Karpas-422 (cell line): ENCODE data around the gene PCSK4. TPM values are rescaled to one million over a fixed set of nuclear protein-coding genes. Genes with fewer than 3 reads are reported as not detected.

Experiments
- DNase-seq: peaks from one replicate; pipeline ENCODE4 v3.0.0-alpha.2; 2015
- H2AFZ ChIP-seq: fragments of 200-600 bp; sonication (generic); 2 replicates; pipeline ENCODE4 v1.6.1; 2014; ENCODE audit warnings: antibody characterized with exemption, low read length, mixed read lengths
- H3K27ac ChIP-seq: fragments of 200-600 bp; sonication (generic); 2 replicates; pipeline ENCODE4 v1.5.1; 2014; ENCODE audit warnings: mild to moderate bottlenecking, low read length, moderate library complexity
- H3K27me3 ChIP-seq: fragments of 200-600 bp; sonication (generic); 2 replicates; pipeline ENCODE4 v1.6.1; 2014; ENCODE audit warnings: low read length, mixed read lengths
- H3K36me3 ChIP-seq: fragments of 200-600 bp; sonication (generic); 2 replicates; pipeline ENCODE4 v1.6.1; 2014; ENCODE audit warnings: low read length, mixed read lengths; ENCODE audit not compliant: insufficient read depth
- H3K4me1 ChIP-seq: fragments of 200-600 bp; sonication (generic); 2 replicates; pipeline ENCODE4 v1.6.1; 2014; ENCODE audit warnings: mild to moderate bottlenecking, low read length, mixed read lengths
- H3K4me2 ChIP-seq: fragments of 200-600 bp; sonication (generic); 2 replicates; pipeline ENCODE4 v1.6.1; 2014; ENCODE audit warnings: low read length, low read depth, mild to moderate bottlenecking; ENCODE audit not compliant: poor library complexity, severe bottlenecking
- H3K4me3 ChIP-seq: fragments of 200-600 bp; sonication (generic); 2 replicates; pipeline ENCODE4 v1.5.1; 2014; ENCODE audit warnings: mild to moderate bottlenecking, antibody characterized with exemption, low read length, mixed read lengths
- H3K79me2 ChIP-seq: fragments of 200-600 bp; sonication (generic); 2 replicates; pipeline ENCODE4 v1.6.1; 2014; ENCODE audit warnings: mild to moderate bottlenecking, low read length, mixed read lengths
- H3K9ac ChIP-seq: fragments of 200-600 bp; sonication (generic); 2 replicates; pipeline ENCODE4 v1.6.0; 2014; ENCODE audit warnings: low read length
- H3K9me2 ChIP-seq: fragments of 200-600 bp; sonication (generic), shearing (Covaris generic); replicated peaks from 2 replicates; pipeline ENCODE4 v1.6.0; 2014; ENCODE audit warnings: mild to moderate bottlenecking, low read length, moderate library complexity; ENCODE audit not compliant: insufficient read depth
- H3K9me3 ChIP-seq: fragments of 300-700, 200-600 bp; sonication (generic); 2 replicates; pipeline ENCODE4 v1.6.1; 2014; ENCODE audit warnings: low read length, mixed read lengths
- H4K20me1 ChIP-seq: fragments of 200-600 bp; sonication (generic); 2 replicates; pipeline ENCODE4 v1.6.1; 2014; ENCODE audit warnings: mild to moderate bottlenecking, antibody characterized with exemption, low read length, low read depth; ENCODE audit not compliant: insufficient read depth
- total RNA-seq: library from RNA; depleted of rRNA; stranded (reverse); fragments of >200 nt; shearing (Covaris generic); gene quantifications from 2 replicates; pipeline ENCODE4 v1.2.3, GENCODE V29; 2014; ENCODE audit warnings: low replicate concordance

PCSK4 gene
- total RNA-seq, 1 experiment from 2014 or later, result 2.0 TPM

DNA sequence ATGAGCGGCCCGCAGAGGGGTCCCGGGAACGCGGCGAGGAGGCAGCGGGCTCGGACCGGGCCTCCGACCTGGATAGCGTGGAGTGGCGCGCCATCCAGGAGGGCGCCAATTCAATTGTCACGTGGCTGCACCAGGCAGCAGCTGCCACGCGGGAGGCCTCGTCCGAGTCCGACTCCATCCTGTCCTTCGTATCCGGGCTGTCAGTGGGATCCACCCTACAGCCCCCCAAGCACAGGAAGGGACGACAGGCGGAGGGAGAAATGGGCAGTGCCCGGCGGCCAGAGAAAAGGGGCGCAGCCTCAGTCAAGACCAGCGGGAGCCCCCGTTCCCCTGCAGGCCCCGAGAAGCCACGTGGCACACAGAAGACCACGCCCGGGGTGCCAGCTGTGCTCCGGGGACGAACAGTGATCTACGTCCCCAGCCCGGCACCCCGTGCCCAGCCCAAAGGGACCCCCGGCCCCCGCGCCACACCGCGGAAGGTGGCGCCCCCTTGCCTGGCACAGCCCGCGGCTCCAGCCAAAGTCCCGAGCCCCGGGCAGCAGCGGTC is 21.8 kb downstream of the PCSK4 start:
- no peak overlapping the region for H3K27ac ChIP-seq
- H3K27me3 ChIP-seq, result no peaks in the 10 kb centered on the region
- H3K4me1 ChIP-seq, result peaks cover 21% of the 10 kb centered on the region
- peaks cover 34% of the 10 kb centered on the region; the same call in 1 of the 2 replicates for H4K20me1 ChIP-seq
- H3K9me2 ChIP-seq, result no peaks in the 10 kb centered on the region
- peak overlapping the region; percentile 64 for H3K4me3 ChIP-seq
- H3K9ac ChIP-seq, result peak overlapping the region; percentile 69
- no peaks in the 10 kb centered on the region for H3K79me2 ChIP-seq
- H2AFZ ChIP-seq, result no peak overlapping the region
- no peak for DNase-seq
- H3K9me3 ChIP-seq, result no peaks in the 10 kb centered on the region
- H3K4me2 ChIP-seq, result peak overlapping the region; percentile 65
- H3K36me3 ChIP-seq, result no peaks in the 10 kb centered on the region

DNA sequence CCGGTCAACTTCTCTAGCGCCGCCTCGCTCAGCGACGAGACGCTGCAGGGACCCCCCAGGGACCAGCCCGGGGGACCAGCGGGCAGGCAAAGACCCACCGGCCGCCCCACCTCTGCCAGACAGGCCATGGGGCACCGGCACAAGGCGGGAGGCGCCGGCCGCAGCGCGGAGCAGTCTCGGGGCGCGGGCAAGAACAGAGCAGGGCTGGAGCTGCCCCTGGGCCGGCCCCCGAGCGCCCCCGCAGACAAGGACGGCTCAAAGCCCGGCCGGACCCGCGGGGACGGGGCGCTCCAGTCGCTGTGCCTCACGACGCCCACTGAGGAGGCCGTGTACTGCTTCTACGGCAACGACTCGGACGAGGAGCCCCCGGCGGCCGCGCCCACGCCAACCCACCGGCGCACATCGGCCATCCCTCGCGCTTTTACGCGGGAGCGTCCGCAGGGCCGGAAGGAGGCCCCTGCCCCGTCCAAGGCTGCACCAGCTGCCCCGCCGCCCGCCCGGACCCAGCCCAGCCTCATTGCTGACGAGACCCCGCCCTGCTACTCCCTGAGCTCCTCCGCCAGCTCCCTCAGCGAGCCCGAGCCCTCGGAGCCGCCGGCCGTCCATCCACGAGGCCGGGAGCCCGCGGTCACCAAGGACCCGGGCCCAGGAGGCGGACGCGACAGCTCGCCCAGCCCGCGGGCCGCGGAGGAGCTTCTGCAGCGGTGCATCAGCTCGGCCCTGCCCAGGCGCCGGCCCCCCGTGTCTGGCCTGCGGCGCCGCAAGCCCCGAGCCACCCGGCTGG is 22.5 kb downstream of the PCSK4 start:
- peaks cover 27% of the 10 kb centered on the region; the same call in 1 of the 2 replicates for H4K20me1 ChIP-seq
- H3K79me2 ChIP-seq, result no peaks in the 10 kb centered on the region
- no peak overlapping the region for H3K4me3 ChIP-seq
- no peak overlapping the region for H3K27ac ChIP-seq
- H3K9ac ChIP-seq, result no peak overlapping the region
- H2AFZ ChIP-seq, result no peak overlapping the region
- no peaks in the 10 kb centered on the region for H3K27me3 ChIP-seq
- H3K36me3 ChIP-seq, result no peaks in the 10 kb centered on the region
- no peak for DNase-seq
- H3K9me3 ChIP-seq, result no peaks in the 10 kb centered on the region
- H3K9me2 ChIP-seq, result no peaks in the 10 kb centered on the region
- H3K4me1 ChIP-seq, result peaks cover 21% of the 10 kb centered on the region
- H3K4me2 ChIP-seq, result peak overlapping the region; percentile 65

DNA sequence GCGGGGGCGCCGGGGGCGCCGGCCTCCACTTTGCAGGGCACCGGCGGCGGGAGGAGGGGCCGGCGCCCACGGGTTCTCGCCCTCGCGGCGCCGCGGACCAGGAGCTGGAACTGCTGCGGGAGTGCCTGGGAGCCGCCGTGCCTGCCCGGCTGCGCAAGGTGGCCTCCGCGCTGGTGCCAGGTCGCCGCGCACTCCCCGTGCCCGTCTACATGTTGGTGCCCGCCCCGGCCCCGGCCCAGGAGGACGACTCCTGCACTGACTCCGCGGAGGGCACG is 23.0 kb downstream of the PCSK4 start:
- Histone ChIP-seq H3K79me2 (no peaks in the 10 kb centered on the region), H3K9me2 (no peaks in the 10 kb centered on the region), H3K9ac (no peak overlapping the region), H4K20me1 (peaks cover 22% of the 10 kb centered on the region; the same call in 1 of the 2 replicates), H3K4me3 (no peak overlapping the region), H2AFZ (no peak overlapping the region), H3K27ac (no peak overlapping the region), H3K27me3 (no peaks in the 10 kb centered on the region), H3K4me1 (peaks cover 21% of the 10 kb centered on the region), H3K36me3 (no peaks in the 10 kb centered on the region), H3K9me3 (no peaks in the 10 kb centered on the region), H3K4me2 (no peak overlapping the region)
- no peak for DNase-seq

DNA sequence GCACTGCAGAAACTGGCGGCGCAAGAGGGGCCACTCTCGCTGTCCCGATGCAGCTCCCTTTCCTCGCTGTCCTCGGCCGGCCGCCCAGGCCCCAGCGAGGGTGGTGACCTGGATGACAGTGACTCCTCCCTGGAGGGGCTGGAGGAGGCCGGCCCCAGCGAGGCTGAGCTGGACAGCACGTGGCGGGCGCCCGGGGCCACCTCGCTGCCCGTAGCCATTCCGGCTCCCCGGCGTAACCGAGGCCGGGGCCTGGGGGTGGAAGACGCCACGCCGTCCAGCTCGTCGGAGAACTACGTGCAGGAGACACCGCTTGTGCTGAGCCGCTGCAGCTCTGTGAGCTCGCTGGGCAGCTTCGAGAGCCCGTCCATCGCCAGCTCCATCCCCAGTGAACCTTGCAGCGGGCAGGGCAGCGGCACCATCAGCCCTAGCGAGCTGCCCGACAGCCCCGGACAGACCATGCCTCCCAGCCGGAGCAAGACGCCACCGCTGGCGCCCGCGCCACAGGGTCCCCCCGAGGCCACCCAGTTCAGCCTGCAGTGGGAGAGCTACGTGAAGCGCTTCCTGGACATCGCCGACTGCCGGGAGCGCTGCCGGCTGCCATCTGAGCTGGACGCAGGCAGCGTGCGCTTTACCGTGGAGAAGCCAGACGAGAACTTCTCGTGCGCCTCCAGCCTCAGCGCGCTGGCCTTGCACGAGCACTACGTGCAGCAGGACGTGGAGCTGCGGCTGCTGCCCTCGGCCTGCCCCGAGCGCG is 23.5 kb downstream of the PCSK4 start:
- no peak overlapping the region for H3K27ac ChIP-seq
- H3K9me2 ChIP-seq, result no peaks in the 10 kb centered on the region
- peaks cover 21% of the 10 kb centered on the region for H3K4me1 ChIP-seq
- H3K27me3 ChIP-seq, result no peaks in the 10 kb centered on the region
- H3K9ac ChIP-seq, result no peak overlapping the region
- no peak for DNase-seq
- no peaks in the 10 kb centered on the region for H3K9me3 ChIP-seq
- H3K4me2 ChIP-seq, result no peak overlapping the region
- no peaks in the 10 kb centered on the region for H3K79me2 ChIP-seq
- H3K36me3 ChIP-seq, result no peaks in the 10 kb centered on the region
- H2AFZ ChIP-seq, result no peak overlapping the region
- peaks cover 17% of the 10 kb centered on the region; the same call in 1 of the 2 replicates for H4K20me1 ChIP-seq
- H3K4me3 ChIP-seq, result no peak overlapping the region

DNA sequence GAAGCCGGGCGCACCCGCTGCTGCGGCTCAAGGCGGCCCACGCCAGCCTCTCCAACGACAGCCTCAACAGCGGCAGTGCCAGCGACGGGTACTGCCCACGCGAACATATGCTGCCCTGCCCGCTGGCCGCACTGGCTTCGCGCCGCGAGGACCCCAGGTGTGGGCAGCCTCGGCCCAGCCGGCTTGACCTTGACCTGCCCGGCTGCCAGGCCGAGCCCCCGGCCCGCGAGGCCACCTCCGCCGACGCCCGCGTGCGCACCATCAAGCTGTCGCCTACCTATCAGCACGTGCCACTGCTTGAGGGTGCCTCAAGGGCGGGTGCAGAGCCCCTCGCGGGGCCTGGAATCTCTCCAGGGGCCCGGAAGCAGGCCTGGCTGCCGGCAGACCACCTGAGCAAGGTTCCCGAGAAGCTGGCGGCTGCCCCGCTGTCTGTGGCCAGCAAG is 24.1 kb downstream of the PCSK4 start:
- Histone ChIP-seq H3K9me3 (no peaks in the 10 kb centered on the region), H3K4me1 (peaks cover 15% of the 10 kb centered on the region), H3K9me2 (no peaks in the 10 kb centered on the region), H3K27me3 (no peaks in the 10 kb centered on the region), H3K9ac (no peak overlapping the region), H3K4me3 (no peak overlapping the region), H3K27ac (no peak overlapping the region), H2AFZ (no peak overlapping the region), H3K79me2 (no peaks in the 10 kb centered on the region), H3K36me3 (no peaks in the 10 kb centered on the region), H4K20me1 (peaks cover 11% of the 10 kb centered on the region; the same call in 1 of the 2 replicates), H3K4me2 (no peak overlapping the region)
- DNase-seq, result no peak

DNA sequence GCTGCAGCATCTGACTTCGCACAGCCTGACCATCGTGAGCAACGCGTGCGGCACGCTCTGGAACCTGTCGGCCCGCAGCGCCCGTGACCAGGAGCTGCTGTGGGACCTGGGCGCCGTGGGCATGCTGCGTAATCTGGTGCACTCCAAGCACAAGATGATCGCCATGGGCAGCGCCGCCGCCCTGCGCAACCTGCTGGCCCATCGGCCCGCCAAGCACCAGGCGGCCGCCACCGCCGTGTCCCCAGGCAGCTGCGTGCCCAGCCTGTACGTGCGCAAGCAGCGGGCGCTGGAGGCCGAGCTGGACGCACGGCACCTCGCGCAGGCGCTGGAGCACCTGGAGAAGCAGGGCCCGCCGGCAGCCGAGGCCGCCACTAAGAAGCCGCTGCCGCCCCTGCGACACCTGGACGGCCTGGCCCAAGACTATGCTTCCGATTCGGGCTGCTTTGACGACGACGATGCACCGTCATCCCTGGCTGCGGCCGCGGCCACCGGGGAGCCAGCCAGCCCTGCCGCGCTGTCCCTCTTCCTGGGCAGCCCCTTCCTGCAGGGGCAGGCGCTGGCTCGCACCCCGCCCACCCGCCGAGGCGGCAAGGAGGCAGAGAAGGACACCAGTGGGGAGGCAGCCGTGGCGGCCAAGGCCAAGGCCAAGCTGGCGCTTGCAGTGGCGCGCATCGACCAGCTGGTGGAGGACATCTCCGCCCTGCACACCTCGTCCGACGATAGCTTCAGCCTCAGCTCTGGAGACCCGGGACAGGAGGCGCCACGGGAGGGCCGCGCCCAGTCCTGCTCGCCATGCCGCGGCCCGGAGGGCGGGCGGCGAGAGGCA is 24.7 kb downstream of the PCSK4 start:
- H3K4me2 ChIP-seq, result no peak overlapping the region
- H3K9me2 ChIP-seq, result no peaks in the 10 kb centered on the region
- DNase-seq, result no peak
- H4K20me1 ChIP-seq, result peaks cover 7% of the 10 kb centered on the region; the same call in 1 of the 2 replicates
- no peaks in the 10 kb centered on the region for H3K27me3 ChIP-seq
- H3K4me3 ChIP-seq, result no peak overlapping the region
- H3K27ac ChIP-seq, result no peak overlapping the region
- no peak overlapping the region for H2AFZ ChIP-seq
- no peaks in the 10 kb centered on the region for H3K9me3 ChIP-seq
- no peaks in the 10 kb centered on the region for H3K79me2 ChIP-seq
- peaks cover 11% of the 10 kb centered on the region for H3K4me1 ChIP-seq
- no peaks in the 10 kb centered on the region for H3K36me3 ChIP-seq
- H3K9ac ChIP-seq, result no peak overlapping the region

DNA sequence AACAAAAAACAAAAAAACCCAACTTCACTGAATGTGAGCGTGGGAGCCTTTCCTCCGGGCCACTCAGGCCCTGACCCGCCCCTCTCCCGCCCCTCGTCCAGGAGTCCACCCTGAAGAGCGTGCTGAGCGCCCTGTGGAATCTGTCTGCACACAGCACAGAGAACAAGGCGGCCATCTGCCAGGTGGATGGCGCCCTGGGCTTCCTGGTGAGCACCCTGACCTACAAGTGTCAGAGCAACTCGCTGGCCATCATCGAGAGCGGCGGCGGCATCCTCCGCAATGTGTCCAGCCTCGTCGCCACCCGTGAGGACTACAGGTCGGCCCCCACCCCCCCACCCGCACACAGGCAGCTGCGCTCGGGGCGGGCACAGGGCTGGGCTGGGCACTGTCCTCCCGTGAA is 28.3 kb downstream of the PCSK4 start:
- H3K4me1 ChIP-seq, result no peaks in the 10 kb centered on the region
- H3K27ac ChIP-seq, result no peak overlapping the region
- H2AFZ ChIP-seq, result no peak overlapping the region
- no peak overlapping the region for H3K9ac ChIP-seq
- no peaks in the 10 kb centered on the region for H3K9me3 ChIP-seq
- no peaks in the 10 kb centered on the region for H3K9me2 ChIP-seq
- no peaks in the 10 kb centered on the region for H4K20me1 ChIP-seq
- H3K27me3 ChIP-seq, result no peaks in the 10 kb centered on the region
- no peaks in the 10 kb centered on the region for H3K36me3 ChIP-seq
- H3K79me2 ChIP-seq, result no peaks in the 10 kb centered on the region
- no peak overlapping the region for H3K4me2 ChIP-seq
- no peak overlapping the region for H3K4me3 ChIP-seq
- no peak for DNase-seq
